Measurements from ENCODE around the gene ZDHHC12.
A peak's percentile ranks its signal among the peaks of the same experiment; 100 is the strongest.

ZDHHC12 gene

GRCh38 chr9:128720841-128721486 is 3.0 kb downstream of the ZDHHC12 start:
- peak overlapping the region; percentile 82 for H3K27ac ChIP-seq
- no peak for TF ChIP-seq CTCF (conservative IDR thresholded peaks at IDR 0.05; ENCODE audit: low read depth)
- DNase-seq (ENCODE audit: low spot score) = no peak
- ChIA-PET POLR2A (ENCODE audit: low non-redundant PET) (no interaction called here), CTCF (interaction anchor here (0.5 to 0.7 kb wide), 2 partner anchors 28 to 155 kb away, joined by 3 to 5 read pairs; no protein-coding TSS in a partner anchor)

- H3K27ac ChIP-seq = peak overlapping the region; percentile 82
- DNase-seq (ENCODE audit: low spot score) = no peak
- no peak for TF ChIP-seq CTCF (conservative IDR thresholded peaks at IDR 0.05; ENCODE audit: low read depth)
- ChIA-PET CTCF (interaction anchor here (0.7 to 1.2 kb wide), 2 partner anchors 18 to 29 kb away, joined by 5 to 7 read pairs; partner anchors contain the start of gene PKN3), POLR2A (ENCODE audit: low non-redundant PET) (no interaction called here)
Observed at GRCh38 chr9:128719919-128720605, 3.9 kb downstream of the ZDHHC12 start.

GRCh38 chr9:128718475-128718874 is 5.5 kb downstream of the ZDHHC12 start:
- no peak for DNase-seq (ENCODE audit: low spot score)
- ChIA-PET CTCF (interaction anchor here (1.2 kb wide), 1 partner anchor 16 kb away, joined by 7 read pairs; the partner anchor contains the start of gene PKN3), POLR2A (ENCODE audit: low non-redundant PET) (no interaction called here)
- H3K27ac ChIP-seq = peak overlapping the region; percentile 82
- TF ChIP-seq CTCF (conservative IDR thresholded peaks at IDR 0.05; ENCODE audit: low read depth) = no peak

GRCh38 chr9:128718047-128718446 is 5.9 kb downstream of the ZDHHC12 start:
- POLR2A ChIA-PET (ENCODE audit: low non-redundant PET) = interaction anchor here (0.6 kb wide), 2 partner anchors 45 to 82 kb away, joined by 3 to 8 read pairs; no protein-coding TSS in a partner anchor
- DNase-seq (ENCODE audit: low spot score) = no peak
- peak overlapping the region; percentile 82 for H3K27ac ChIP-seq
- CTCF ChIA-PET = no interaction called here
- TF ChIP-seq CTCF (conservative IDR thresholded peaks at IDR 0.05; ENCODE audit: low read depth) = no peak

GRCh38 chr9:128716581-128717254 is 7.2 kb downstream of the ZDHHC12 start:
- POLR2A ChIA-PET (ENCODE audit: low non-redundant PET) = no interaction called here
- DNase-seq (ENCODE audit: low spot score) = no peak
- CTCF ChIA-PET = interaction anchor here (0.6 to 0.7 kb wide), 3 partner anchors 11 to 101 kb away, joined by 3 to 5 read pairs (median 4); no protein-coding TSS in a partner anchor
- H3K27ac ChIP-seq = peak overlapping the region; percentile 50
- no peak for TF ChIP-seq CTCF (conservative IDR thresholded peaks at IDR 0.05; ENCODE audit: low read depth)

- peak overlapping the region; percentile 15 for H3K27ac ChIP-seq
- ChIA-PET POLR2A (ENCODE audit: low non-redundant PET) (no interaction called here), CTCF (interaction anchor here (0.6 to 1.0 kb wide), 2 partner anchors 13 to 51 kb away, joined by 3 to 5 read pairs; partner anchors contain the start of gene PKN3)
- no peak for TF ChIP-seq CTCF (conservative IDR thresholded peaks at IDR 0.05; ENCODE audit: low read depth)
- DNase-seq (ENCODE audit: low spot score) = no peak
Observed at GRCh38 chr9:128715436-128715750, 8.5 kb downstream of the ZDHHC12 start.

Measured in RWPE1 (cell line).